NT2/D1 (cell line): ENCODE data around the gene SCAPER.

ENCODE experiments used
- DNase-seq: peaks from one replicate; pipeline ENCODE4 v3.0.0-alpha.2; 2011; ENCODE audit warnings: low read depth, low spot score
- H3K27me3 ChIP-seq: 2 replicates; pipeline ENCODE4 v1.6.0; 2011; ENCODE audit warnings: mild to moderate bottlenecking; ENCODE audit not compliant: insufficient read length, insufficient read depth
- H3K36me3 ChIP-seq: 2 replicates; pipeline ENCODE4 v1.6.1; 2011; ENCODE audit warnings: mild to moderate bottlenecking, low read length, mixed read lengths; ENCODE audit not compliant: insufficient read depth, insufficient read length
- H3K4me1 ChIP-seq: 2 replicates; pipeline ENCODE4 v1.5.1; 2011; ENCODE audit not compliant: insufficient read depth, insufficient read length
- H3K4me3 ChIP-seq: 2 replicates; pipeline ENCODE4 v1.5.1; 2011; ENCODE audit warnings: low read depth; ENCODE audit not compliant: insufficient read length
- H3K9ac ChIP-seq: 2 replicates; pipeline ENCODE4 v1.6.0; 2011; ENCODE audit warnings: low read depth; ENCODE audit not compliant: insufficient read length
- H3K9me3 ChIP-seq: 2 replicates; pipeline ENCODE4 v1.5.1; 2011; ENCODE audit warnings: mild to moderate bottlenecking, low read length; ENCODE audit not compliant: insufficient read depth
- SUZ12 ChIP-seq: IDR thresholded peaks from 2 replicates; pipeline ENCODE4 v1.6.1; 2011; ENCODE audit not compliant: insufficient read length, insufficient read depth; ENCODE audit errors: extremely low read depth
- YY1 ChIP-seq: IDR thresholded peaks from 2 replicates; pipeline ENCODE4 v1.6.1; 2011; ENCODE audit not compliant: insufficient read length, insufficient read depth
- ZNF274 ChIP-seq: IDR thresholded peaks from 2 replicates; pipeline ENCODE4 v1.6.1; 2011; ENCODE audit warnings: mild to moderate bottlenecking, low read depth, low read length

The SCAPER gene

GRCh38 chr15:76791511-76791910, 113.6 kb downstream of the SCAPER start:
- no peaks in the 10 kb centered on the region for H3K36me3 ChIP-seq
- DNase-seq: no peak
- H3K4me3 ChIP-seq: no peak overlapping the region
- 0 out of 2 replicates have a peak, but pooled peaks cover 4% of the 10 kb centered on the region for H3K9me3 ChIP-seq
- H3K9ac ChIP-seq: no peak overlapping the region
- H3K4me1 ChIP-seq: peaks cover 3% of the 10 kb centered on the region
- no peaks in the 10 kb centered on the region for H3K27me3 ChIP-seq
- TF ChIP-seq ZNF274: no peak
- TF ChIP-seq SUZ12: no peak
- no peak for TF ChIP-seq YY1

GRCh38 chr15:76787273-76787672, 117.9 kb downstream of the SCAPER start:
- no peaks in the 10 kb centered on the region for H3K4me1 ChIP-seq
- 0 out of 2 replicates have a peak, but pooled peaks cover 4% of the 10 kb centered on the region for H3K9me3 ChIP-seq
- TF ChIP-seq ZNF274 (no peak), SUZ12 (no peak), YY1 (no peak)
- H3K27me3 ChIP-seq: no peaks in the 10 kb centered on the region
- no peak overlapping the region for H3K9ac ChIP-seq
- H3K4me3 ChIP-seq: no peak overlapping the region
- H3K36me3 ChIP-seq: no peaks in the 10 kb centered on the region
- DNase-seq: no peak

- DNase-seq: no peak
- peaks cover 5% of the 10 kb centered on the region for H3K36me3 ChIP-seq
- H3K27me3 ChIP-seq: no peaks in the 10 kb centered on the region
- TF ChIP-seq SUZ12 (no peak), ZNF274 (no peak), YY1 (no peak)
- peaks cover 12% of the 10 kb centered on the region; the same call in 1 of the 2 replicates for H3K9me3 ChIP-seq
- H3K4me3 ChIP-seq: no peak overlapping the region
- H3K4me1 ChIP-seq: no peaks in the 10 kb centered on the region
- H3K9ac ChIP-seq: no peak overlapping the region
These were observed 128.2 kb downstream of the SCAPER start for GRCh38 chr15:76776969-76777368.

GRCh38 chr15:76776480-76776879, 128.7 kb downstream of the SCAPER start:
- Histone ChIP-seq H3K27me3 (no peaks in the 10 kb centered on the region), H3K36me3 (peaks cover 5% of the 10 kb centered on the region), H3K4me3 (no peak overlapping the region), H3K4me1 (no peaks in the 10 kb centered on the region), H3K9me3 (peaks cover 12% of the 10 kb centered on the region; the same call in 1 of the 2 replicates), H3K9ac (no peak overlapping the region)
- TF ChIP-seq SUZ12 (no peak), ZNF274 (no peak), YY1 (no peak)
- no peak for DNase-seq

GRCh38 chr15:76773234-76773633, 131.9 kb downstream of the SCAPER start:
- H3K9ac ChIP-seq: no peak overlapping the region
- no peak for TF ChIP-seq YY1
- TF ChIP-seq ZNF274: no peak
- TF ChIP-seq SUZ12: no peak
- DNase-seq: no peak
- H3K36me3 ChIP-seq: peaks cover 5% of the 10 kb centered on the region
- no peaks in the 10 kb centered on the region for H3K27me3 ChIP-seq
- H3K4me1 ChIP-seq: no peaks in the 10 kb centered on the region
- H3K9me3 ChIP-seq: peaks cover 12% of the 10 kb centered on the region; the same call in 1 of the 2 replicates
- no peak overlapping the region for H3K4me3 ChIP-seq

- H3K9ac ChIP-seq: no peak overlapping the region
- no peak for DNase-seq
- H3K4me3 ChIP-seq: no peak overlapping the region
- H3K9me3 ChIP-seq: peaks cover 12% of the 10 kb centered on the region; the same call in 1 of the 2 replicates
- TF ChIP-seq SUZ12: no peak
- TF ChIP-seq ZNF274: no peak
- no peaks in the 10 kb centered on the region for H3K27me3 ChIP-seq
- H3K36me3 ChIP-seq: peaks cover 5% of the 10 kb centered on the region
- H3K4me1 ChIP-seq: no peaks in the 10 kb centered on the region
These were observed 132.4 kb downstream of the SCAPER start for GRCh38 chr15:76772776-76773175.

GRCh38 chr15:76764004-76764403, 141.1 kb downstream of the SCAPER start:
- no peak for TF ChIP-seq ZNF274
- TF ChIP-seq YY1: no peak
- TF ChIP-seq SUZ12: no peak
- Histone ChIP-seq H3K9me3 (peaks cover 12% of the 10 kb centered on the region), H3K9ac (no peak overlapping the region), H3K36me3 (peaks cover 9% of the 10 kb centered on the region), H3K27me3 (no peaks in the 10 kb centered on the region), H3K4me3 (no peak overlapping the region), H3K4me1 (no peaks in the 10 kb centered on the region)
- DNase-seq: no peak

- no peaks in the 10 kb centered on the region for H3K4me1 ChIP-seq
- no peaks in the 10 kb centered on the region for H3K27me3 ChIP-seq
- H3K36me3 ChIP-seq: peaks cover 9% of the 10 kb centered on the region
- H3K4me3 ChIP-seq: no peak overlapping the region
- H3K9ac ChIP-seq: no peak overlapping the region
- peaks cover 12% of the 10 kb centered on the region for H3K9me3 ChIP-seq
- TF ChIP-seq ZNF274 (no peak), SUZ12 (no peak)
- DNase-seq: no peak
These were observed 141.6 kb downstream of the SCAPER start for GRCh38 chr15:76763554-76763953.
